DOHH2 (cell line): ENCODE data around the gene HSD3B2.

Experiments
- H3F3A ChIP-seq: fragments of 200-600 bp; sonication (generic), shearing (Covaris generic); 2 replicates; pipeline ENCODE4 v1.6.0; 2016; ENCODE audit warnings: antibody characterized with exemption, mild to moderate bottlenecking; ENCODE audit not compliant: control insufficient read depth, insufficient read depth
- H3K27ac ChIP-seq: fragments of 200-600 bp; sonication (generic); 2 replicates; pipeline ENCODE4 v1.5.1; 2014; ENCODE audit warnings: low read depth, mild to moderate bottlenecking, low read length, moderate library complexity
- H3K27me3 ChIP-seq: fragments of 200-600 bp; sonication (generic); 2 replicates; pipeline ENCODE4 v1.6.1; 2014; ENCODE audit warnings: mild to moderate bottlenecking, low read length, mixed read lengths; ENCODE audit not compliant: control insufficient read depth
- H3K36me3 ChIP-seq: fragments of 200-600 bp; sonication (generic); 2 replicates; pipeline ENCODE4 v1.6.1; 2014; ENCODE audit warnings: mild to moderate bottlenecking, low read length, moderate library complexity, mixed read lengths; ENCODE audit not compliant: control insufficient read depth
- H3K4me1 ChIP-seq: fragments of 200-600 bp; sonication (generic); 2 replicates; pipeline ENCODE4 v1.6.1; 2014; ENCODE audit warnings: mild to moderate bottlenecking, low read length, mixed read lengths; ENCODE audit not compliant: control insufficient read depth
- H3K4me2 ChIP-seq: fragments of 200-600 bp; sonication (generic); 2 replicates; pipeline ENCODE4 v1.6.0; 2014; ENCODE audit warnings: mild to moderate bottlenecking, low read length, moderate library complexity
- H3K4me3 ChIP-seq: fragments of 200-600 bp; sonication (generic); 2 replicates; pipeline ENCODE4 v1.5.1; 2014; ENCODE audit warnings: mild to moderate bottlenecking, low read length, mixed read lengths
- H3K79me2 ChIP-seq: fragments of 200-600 bp; sonication (generic); 2 replicates; pipeline ENCODE4 v1.6.1; 2014; ENCODE audit warnings: mild to moderate bottlenecking, low read length, mixed read lengths; ENCODE audit not compliant: control insufficient read depth
- H3K9me2 ChIP-seq: fragments of 200-600 bp; sonication (generic); replicated peaks from 2 replicates; pipeline ENCODE4 v1.6.1; 2014; ENCODE audit warnings: mild to moderate bottlenecking, low read length, mixed read lengths; ENCODE audit not compliant: control insufficient read depth
- H3K9me3 ChIP-seq: fragments of 200-600 bp; sonication (generic); 2 replicates; pipeline ENCODE4 v1.6.1; 2014; ENCODE audit warnings: antibody characterized with exemption, low read length, mixed read lengths; ENCODE audit not compliant: control insufficient read depth, insufficient read depth
- H4K20me1 ChIP-seq: fragments of 200-600 bp; sonication (generic); 2 replicates; pipeline ENCODE4 v1.6.0; 2014; ENCODE audit warnings: low read depth, mild to moderate bottlenecking, antibody characterized with exemption, low read length, moderate library complexity; ENCODE audit not compliant: control insufficient read depth, insufficient read depth
- CTCF ChIP-seq: fragments of 200-600 bp; sonication (generic); IDR thresholded peaks from one replicate; pipeline ENCODE4 v1.5.1; 2014; ENCODE audit warnings: antibody characterized with exemption, mild to moderate bottlenecking, low read depth, low read length; ENCODE audit not compliant: poor library complexity, severe bottlenecking
- EZH2phosphoT487 ChIP-seq: fragments of 200-600 bp; sonication (generic); IDR thresholded peaks from 2 replicates; pipeline ENCODE4 v1.6.1; 2017; ENCODE audit warnings: borderline replicate concordance, mild to moderate bottlenecking, antibody characterized with exemption, low read length, moderate library complexity, mixed read lengths

Gene HSD3B2

GRCh38 chr1:119409731-119410130 lies 5.2 kb upstream of the HSD3B2 start:
- H3K4me1 ChIP-seq = no peaks in the 10 kb centered on the region
- H3K36me3 ChIP-seq = no peaks in the 10 kb centered on the region
- no peak overlapping the region for H3K27ac ChIP-seq
- H3K27me3 ChIP-seq = no peaks in the 10 kb centered on the region
- no peaks in the 10 kb centered on the region for H3F3A ChIP-seq
- H3K4me2 ChIP-seq = no peak overlapping the region
- H3K79me2 ChIP-seq = no peaks in the 10 kb centered on the region
- no peaks in the 10 kb centered on the region for H3K9me2 ChIP-seq
- H4K20me1 ChIP-seq = no peaks in the 10 kb centered on the region
- no peaks in the 10 kb centered on the region for H3K9me3 ChIP-seq
- no peak overlapping the region for H3K4me3 ChIP-seq
- no peak for TF ChIP-seq EZH2phosphoT487
- no peak for TF ChIP-seq CTCF

- Histone ChIP-seq H3K36me3 (no peaks in the 10 kb centered on the region), H3K4me2 (no peak overlapping the region), H3K4me3 (no peak overlapping the region), H3K9me2 (no peaks in the 10 kb centered on the region), H3K27ac (no peak overlapping the region), H3K4me1 (no peaks in the 10 kb centered on the region), H3K9me3 (no peaks in the 10 kb centered on the region), H4K20me1 (no peaks in the 10 kb centered on the region), H3F3A (no peaks in the 10 kb centered on the region), H3K79me2 (no peaks in the 10 kb centered on the region), H3K27me3 (no peaks in the 10 kb centered on the region)
- no peak for TF ChIP-seq CTCF
- no peak for TF ChIP-seq EZH2phosphoT487
Observed at GRCh38 chr1:119410961-119411360, 4.0 kb upstream of the HSD3B2 start.

GRCh38 chr1:119416006-119416640 lies 1.2 kb downstream of the HSD3B2 start:
- TF ChIP-seq CTCF (no peak), EZH2phosphoT487 (no peak)
- H3K4me2 ChIP-seq = no peak overlapping the region
- no peaks in the 10 kb centered on the region for H3K79me2 ChIP-seq
- no peaks in the 10 kb centered on the region for H3K4me1 ChIP-seq
- no peaks in the 10 kb centered on the region for H3K9me3 ChIP-seq
- H3K36me3 ChIP-seq = no peaks in the 10 kb centered on the region
- H3K9me2 ChIP-seq = no peaks in the 10 kb centered on the region
- H3K27ac ChIP-seq = no peak overlapping the region
- H4K20me1 ChIP-seq = no peaks in the 10 kb centered on the region
- H3K27me3 ChIP-seq = no peaks in the 10 kb centered on the region
- no peak overlapping the region for H3K4me3 ChIP-seq
- no peaks in the 10 kb centered on the region for H3F3A ChIP-seq

- Histone ChIP-seq H3K9me2 (no peaks in the 10 kb centered on the region), H3K36me3 (no peaks in the 10 kb centered on the region), H3K4me2 (no peak overlapping the region), H4K20me1 (no peaks in the 10 kb centered on the region), H3K9me3 (no peaks in the 10 kb centered on the region), H3K4me1 (no peaks in the 10 kb centered on the region), H3K27me3 (no peaks in the 10 kb centered on the region), H3K79me2 (no peaks in the 10 kb centered on the region), H3F3A (no peaks in the 10 kb centered on the region), H3K27ac (no peak overlapping the region), H3K4me3 (no peak overlapping the region)
- no peak for TF ChIP-seq EZH2phosphoT487
- no peak for TF ChIP-seq CTCF
Observed at GRCh38 chr1:119419109-119419508, 4.2 kb downstream of the HSD3B2 start.
